Peyer's patch (tissue), 4 donors: Measurements from ENCODE around the gene MYH10. TPM values are rescaled to one million over a fixed set of nuclear protein-coding genes. Genes with fewer than 3 reads are reported as not detected.

Experiments used
- DNase-seq, 3 donors: peaks; one replicate each; pipeline ENCODE4 v3.0.0-alpha.2; 2017 to 2019
- H3K27ac ChIP-seq, 4 donors: fragments of 200-600 bp; sonication (generic); one replicate each; pipeline ENCODE4 v1.5.1; 2016 to 2019
- H3K27me3 ChIP-seq, 2 donors: fragments of 200-600 bp; sonication (generic); one replicate each; pipeline ENCODE4 v1.5.1; 2019
- H3K36me3 ChIP-seq, 3 donors: fragments of 200-600 bp; sonication (generic); one replicate each; pipeline ENCODE4 v1.5.1; 2016 to 2019
- H3K4me1 ChIP-seq, 4 donors: fragments of 200-600 bp; sonication (generic); one replicate each; pipeline ENCODE4 v1.5.1; 2016 to 2019
- H3K4me3 ChIP-seq, 4 donors: fragments of 200-600 bp; sonication (generic); 1 replicate in 3 of 4; 2 replicates in 1 of 4; pipeline ENCODE4 v1.5.1; 2016 to 2019; ENCODE audit warnings: mild to moderate bottlenecking in 1 of 4
- H3K9me3 ChIP-seq, 4 donors: fragments of 200-600 bp; sonication (generic); one replicate each; pipeline ENCODE4 v1.5.1; 2016 to 2019; ENCODE audit warnings: mild to moderate bottlenecking in 1 of 4
- CTCF ChIP-seq, 6 experiments: fragments of 450-650 bp in 4 of 6; fragments of 200-600 bp in 2 of 6; sonication (generic) in 1 of 6; IDR thresholded peaks; one replicate each; pipeline ENCODE4 v1.5.1; 2017 to 2019; ENCODE audit warnings: antibody characterized with exemption in 6 of 6, mild to moderate bottlenecking in 3 of 6, moderate library complexity in 1 of 6
- POLR2A ChIP-seq, 2 donors: fragments of 450-650 bp; IDR thresholded peaks; one replicate each; pipeline ENCODE4 v1.5.1; 2017; ENCODE audit warnings: antibody characterized with exemption in 2 of 2, mild to moderate bottlenecking in 2 of 2, moderate library complexity in 2 of 2
- total RNA-seq, 4 donors: library from RNA; depleted of rRNA; stranded (reverse); fragments of >200 nt; gene quantifications; one replicate each; pipeline ENCODE4 v1.1.0, GENCODE V29; 2016

Gene MYH10
- total RNA-seq, 4 donors from 2014 or later: 1.2 to 10.7 (median 3.6) TPM

GRCh38 chr17:8656693-8657092 lies 26.2 kb upstream of the MYH10 start:
- no peak for TF ChIP-seq POLR2A (IDR thresholded peaks at IDR 0.05)
- TF ChIP-seq CTCF (IDR thresholded peaks at IDR 0.05): no peak
- peaks cover 0 to 4% (median 0%) of the 10 kb centered on the region in 4 donors for H3K9me3 ChIP-seq
- H3K4me3 ChIP-seq: no peak overlapping the region
- no peak for DNase-seq
- no peak overlapping the region for H3K27ac ChIP-seq
- H3K4me1 ChIP-seq: no peaks in the 10 kb centered on the region
- no peaks in the 10 kb centered on the region for H3K36me3 ChIP-seq
- H3K27me3 ChIP-seq: no peaks in the 10 kb centered on the region

- peaks cover 0 to 4% (median 0%) of the 10 kb centered on the region in 4 donors for H3K9me3 ChIP-seq
- no peaks in the 10 kb centered on the region for H3K4me1 ChIP-seq
- TF ChIP-seq CTCF (IDR thresholded peaks at IDR 0.05) (no peak), POLR2A (IDR thresholded peaks at IDR 0.05) (no peak)
- no peak for DNase-seq
- no peak overlapping the region for H3K27ac ChIP-seq
- no peaks in the 10 kb centered on the region for H3K27me3 ChIP-seq
- H3K4me3 ChIP-seq: no peak overlapping the region
- H3K36me3 ChIP-seq: no peaks in the 10 kb centered on the region
These were observed 24.3 kb upstream of the MYH10 start for GRCh38 chr17:8654822-8655221.

- TF ChIP-seq POLR2A (IDR thresholded peaks at IDR 0.05): no peak
- TF ChIP-seq CTCF (IDR thresholded peaks at IDR 0.05): no peak
- no peak for DNase-seq
These were observed 20.5 kb upstream of the MYH10 start for GRCh38 chr17:8651013-8651412.

GRCh38 chr17:8650119-8650499 lies 19.6 kb upstream of the MYH10 start:
- no peaks in the 10 kb centered on the region for H3K4me1 ChIP-seq
- no peaks in the 10 kb centered on the region for H3K27me3 ChIP-seq
- no peak overlapping the region for H3K27ac ChIP-seq
- H3K36me3 ChIP-seq: no peaks in the 10 kb centered on the region
- no peak overlapping the region for H3K4me3 ChIP-seq
- no peaks in the 10 kb centered on the region for H3K9me3 ChIP-seq
- no peak for DNase-seq
- TF ChIP-seq POLR2A (IDR thresholded peaks at IDR 0.05) (no peak), CTCF (IDR thresholded peaks at IDR 0.05) (no peak)

More at GRCh38 chr17:8651013-8651412, 20.5 kb upstream of the MYH10 start:
- no peak overlapping the region for H3K4me3 ChIP-seq
- no peaks in the 10 kb centered on the region for H3K27me3 ChIP-seq
- H3K4me1 ChIP-seq: no peaks in the 10 kb centered on the region
- no peaks in the 10 kb centered on the region for H3K9me3 ChIP-seq
- no peak overlapping the region for H3K27ac ChIP-seq
- no peaks in the 10 kb centered on the region for H3K36me3 ChIP-seq

GRCh38 chr17:8649157-8650118 lies 18.9 kb upstream of the MYH10 start:
- Histone ChIP-seq H3K36me3 (no peaks in the 10 kb centered on the region), H3K4me1 (no peaks in the 10 kb centered on the region), H3K27ac (no peak overlapping the region), H3K27me3 (no peaks in the 10 kb centered on the region), H3K9me3 (no peaks in the 10 kb centered on the region), H3K4me3 (no peak overlapping the region)
- DNase-seq: no peak
- TF ChIP-seq CTCF (IDR thresholded peaks at IDR 0.05) (no peak), POLR2A (IDR thresholded peaks at IDR 0.05) (no peak)
